OCI-LY1 (cell line): ENCODE measurements around the gene SLC36A2.

Experiments
- H2AFZ ChIP-seq: fragments of 200-600 bp; sonication (generic), shearing (Covaris generic); 2 replicates; pipeline ENCODE4 v1.6.0; 2014; ENCODE audit warnings: antibody characterized with exemption, mild to moderate bottlenecking, low read length
- H3F3A ChIP-seq: fragments of 200-600 bp; sonication (generic), shearing (Covaris generic); 2 replicates; pipeline ENCODE4 v1.6.0; 2014; ENCODE audit warnings: mild to moderate bottlenecking, antibody characterized with exemption, low read length, moderate library complexity; ENCODE audit not compliant: insufficient read depth
- H3K27ac ChIP-seq: fragments of 200-600 bp; sonication (generic); 2 replicates; pipeline ENCODE4 v1.5.1; 2014; ENCODE audit warnings: low read length, mixed run types, mild to moderate bottlenecking, low read depth; ENCODE audit not compliant: poor library complexity, severe bottlenecking
- H3K27me3 ChIP-seq: fragments of 200-600 bp; sonication (generic); 2 replicates; pipeline ENCODE4 v1.6.0; 2014; ENCODE audit warnings: antibody characterized with exemption, mild to moderate bottlenecking, low read length, moderate library complexity; ENCODE audit not compliant: insufficient read depth
- H3K36me3 ChIP-seq: fragments of 200-600 bp; sonication (generic); 2 replicates; pipeline ENCODE4 v1.6.1; 2014; ENCODE audit warnings: mild to moderate bottlenecking, antibody characterized with exemption, low read length, moderate library complexity, mixed read lengths; ENCODE audit not compliant: insufficient read depth
- H3K4me1 ChIP-seq: fragments of 200-600 bp; sonication (generic); 2 replicates; pipeline ENCODE4 v1.5.1; 2014; ENCODE audit warnings: mild to moderate bottlenecking, low read length, moderate library complexity; ENCODE audit not compliant: insufficient read depth, severe bottlenecking
- H3K4me2 ChIP-seq: fragments of 200-600 bp; sonication (generic), shearing (Covaris generic); 2 replicates; pipeline ENCODE4 v1.6.1; 2014; ENCODE audit warnings: low read length
- H3K4me3 ChIP-seq: fragments of 200-600 bp; sonication (generic); 2 replicates; pipeline ENCODE4 v1.5.1; 2014; ENCODE audit warnings: low read length, low read depth, mild to moderate bottlenecking, mixed read lengths; ENCODE audit not compliant: poor library complexity, severe bottlenecking
- H3K79me2 ChIP-seq: fragments of 200-600 bp; shearing (Covaris generic); 2 replicates; pipeline ENCODE4 v1.6.1; 2016; ENCODE audit warnings: mixed run types, low read length, mixed read lengths; ENCODE audit not compliant: insufficient read depth
- H3K9ac ChIP-seq: fragments of 200-600 bp; sonication (generic), shearing (Covaris generic); 2 replicates; pipeline ENCODE4 v1.6.1; 2014; ENCODE audit warnings: mild to moderate bottlenecking, low read length, mixed read lengths
- H3K9me2 ChIP-seq: fragments of 200-600 bp; sonication (generic), shearing (Covaris generic); 2 replicates; pipeline ENCODE4 v1.6.1; 2014; ENCODE audit warnings: low read depth, mild to moderate bottlenecking, low read length, mixed read lengths
- H3K9me3 ChIP-seq: fragments of 200-600 bp; shearing (Covaris generic); 2 replicates; pipeline ENCODE4 v1.6.1; 2014; ENCODE audit warnings: low read length, mixed read lengths
- H4K20me1 ChIP-seq: fragments of 200-600 bp; sonication (generic), shearing (Covaris generic); 2 replicates; pipeline ENCODE4 v1.6.0; 2016; ENCODE audit warnings: mild to moderate bottlenecking, low read length; ENCODE audit not compliant: insufficient read depth
- EZH2 ChIP-seq: fragments of 200-600 bp; sonication (generic), shearing (Covaris generic); IDR thresholded peaks from 2 replicates; pipeline ENCODE4 v1.8.0; 2017; ENCODE audit warnings: borderline replicate concordance, mixed run types, mild to moderate bottlenecking, antibody characterized with exemption, low read length, moderate library complexity, mixed read lengths
- TF ChIP-seq, protein P1 (sequence below): fragments of 200-600 bp; sonication (generic), shearing (Covaris generic); IDR thresholded peaks from 2 replicates; pipeline ENCODE4 v1.5.1; 2017; ENCODE audit warnings: mild to moderate bottlenecking, antibody characterized with exemption, low read length, moderate library complexity, mixed read lengths

The SLC36A2 gene

DNA sequence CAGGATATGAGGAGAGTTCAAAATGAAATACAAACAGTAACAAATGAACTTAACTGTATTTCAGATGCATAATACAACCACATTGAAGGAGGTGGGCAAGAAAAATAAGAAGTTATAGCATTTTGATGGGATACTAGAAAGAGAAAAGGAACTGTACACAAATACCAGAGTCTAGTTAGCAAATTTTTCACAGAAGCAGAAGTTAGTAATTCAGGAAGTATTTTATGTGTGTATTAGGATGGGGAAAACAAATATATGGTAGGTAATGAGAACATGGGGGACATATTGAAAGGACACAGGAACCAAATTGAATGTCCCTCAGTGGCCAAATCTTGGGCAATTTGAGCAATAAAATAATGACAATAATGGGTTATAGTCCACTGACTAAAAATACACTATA lies 76.0 kb downstream of the SLC36A2 start:
- no peak overlapping the region for H3K4me2 ChIP-seq
- no peak overlapping the region for H3K9ac ChIP-seq
- no peaks in the 10 kb centered on the region for H3F3A ChIP-seq
- no peaks in the 10 kb centered on the region for H3K27me3 ChIP-seq
- no peaks in the 10 kb centered on the region for H3K4me1 ChIP-seq
- H2AFZ ChIP-seq: no peak overlapping the region
- H3K36me3 ChIP-seq: peaks cover 52% of the 10 kb centered on the region
- no peak overlapping the region for H3K4me3 ChIP-seq
- no peaks in the 10 kb centered on the region for H3K9me2 ChIP-seq
- no peaks in the 10 kb centered on the region for H4K20me1 ChIP-seq
- H3K79me2 ChIP-seq: no peaks in the 10 kb centered on the region
- no peaks in the 10 kb centered on the region for H3K9me3 ChIP-seq
- no peak overlapping the region for H3K27ac ChIP-seq
- TF ChIP-seq EZH2: no peak
- TF ChIP-seq, protein P1, sequence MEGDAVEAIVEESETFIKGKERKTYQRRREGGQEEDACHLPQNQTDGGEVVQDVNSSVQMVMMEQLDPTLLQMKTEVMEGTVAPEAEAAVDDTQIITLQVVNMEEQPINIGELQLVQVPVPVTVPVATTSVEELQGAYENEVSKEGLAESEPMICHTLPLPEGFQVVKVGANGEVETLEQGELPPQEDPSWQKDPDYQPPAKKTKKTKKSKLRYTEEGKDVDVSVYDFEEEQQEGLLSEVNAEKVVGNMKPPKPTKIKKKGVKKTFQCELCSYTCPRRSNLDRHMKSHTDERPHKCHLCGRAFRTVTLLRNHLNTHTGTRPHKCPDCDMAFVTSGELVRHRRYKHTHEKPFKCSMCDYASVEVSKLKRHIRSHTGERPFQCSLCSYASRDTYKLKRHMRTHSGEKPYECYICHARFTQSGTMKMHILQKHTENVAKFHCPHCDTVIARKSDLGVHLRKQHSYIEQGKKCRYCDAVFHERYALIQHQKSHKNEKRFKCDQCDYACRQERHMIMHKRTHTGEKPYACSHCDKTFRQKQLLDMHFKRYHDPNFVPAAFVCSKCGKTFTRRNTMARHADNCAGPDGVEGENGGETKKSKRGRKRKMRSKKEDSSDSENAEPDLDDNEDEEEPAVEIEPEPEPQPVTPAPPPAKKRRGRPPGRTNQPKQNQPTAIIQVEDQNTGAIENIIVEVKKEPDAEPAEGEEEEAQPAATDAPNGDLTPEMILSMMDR: no peak

DNA sequence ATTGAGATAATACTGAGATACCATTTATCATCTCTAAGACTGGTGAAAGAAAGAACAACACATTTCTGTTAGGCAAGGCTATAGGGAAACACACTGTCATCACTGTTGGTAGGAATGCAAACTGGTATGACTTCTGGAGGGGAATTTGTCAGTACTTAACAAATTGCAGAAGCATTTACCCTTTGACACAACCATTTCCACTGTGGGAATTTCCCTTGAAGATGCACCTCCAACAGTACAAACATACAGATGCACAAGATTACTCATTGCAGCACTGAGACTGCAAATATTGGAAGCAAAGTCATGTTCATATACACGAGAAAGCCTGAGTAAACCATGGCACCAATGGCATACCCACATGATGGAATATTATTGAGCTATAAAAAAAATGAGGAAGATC lies 76.8 kb downstream of the SLC36A2 start:
- Histone ChIP-seq H3K9ac (no peak overlapping the region), H3K36me3 (peaks cover 59% of the 10 kb centered on the region), H3K27me3 (no peaks in the 10 kb centered on the region)

GRCh38 chr5:151267491-151268260 lies 79.7 kb downstream of the SLC36A2 start:
- no peaks in the 10 kb centered on the region for H3K79me2 ChIP-seq

More for the DNA sequence above, 76.8 kb downstream of the SLC36A2 start:
- no peaks in the 10 kb centered on the region for H3F3A ChIP-seq
- TF ChIP-seq EZH2: no peak
- TF ChIP-seq, protein P1: no peak
- no peaks in the 10 kb centered on the region for H3K79me2 ChIP-seq
- H3K27ac ChIP-seq: no peak overlapping the region
- no peaks in the 10 kb centered on the region for H3K9me2 ChIP-seq
- H3K4me1 ChIP-seq: no peaks in the 10 kb centered on the region
- H2AFZ ChIP-seq: no peak overlapping the region
- H3K4me2 ChIP-seq: no peak overlapping the region
- H3K9me3 ChIP-seq: no peaks in the 10 kb centered on the region
- H3K4me3 ChIP-seq: no peak overlapping the region
- no peaks in the 10 kb centered on the region for H4K20me1 ChIP-seq

More at GRCh38 chr5:151267491-151268260, 79.7 kb downstream of the SLC36A2 start:
- Histone ChIP-seq H3K4me1 (no peaks in the 10 kb centered on the region), H3K27me3 (no peaks in the 10 kb centered on the region), H3F3A (no peaks in the 10 kb centered on the region), H2AFZ (no peak overlapping the region), H3K9me2 (no peaks in the 10 kb centered on the region), H3K36me3 (peaks cover 84% of the 10 kb centered on the region), H4K20me1 (no peaks in the 10 kb centered on the region), H3K9me3 (no peaks in the 10 kb centered on the region), H3K4me3 (no peak overlapping the region), H3K9ac (no peak overlapping the region), H3K27ac (no peak overlapping the region), H3K4me2 (no peak overlapping the region)
- TF ChIP-seq, protein P1: no peak
- TF ChIP-seq EZH2: no peak
